ENCODE data around the gene EDIL3. TPM values are rescaled to one million over a fixed set of nuclear protein-coding genes. Genes with fewer than 3 reads are reported as not detected.

EDIL3 gene
- total RNA-seq, 1 experiment from 2014 or later: 0.32 TPM

- no peaks in the 10 kb centered on the region for H3K36me3 ChIP-seq (ENCODE audit: control insufficient read depth in 1 of 2, insufficient read depth in 2 of 2, low read length in 2 of 2)
- POLR2A ChIA-PET: no interaction called here
Observed at GRCh38 chr5:83947763-83948162, 436.9 kb downstream of the EDIL3 start.

More at GRCh38 chr5:83947763-83948162, 436.9 kb downstream of the EDIL3 start:
- Histone ChIP-seq H3K9ac (ENCODE audit: low read length) (no peak overlapping the region), H2AFZ (ENCODE audit: low read depth, low read length, poor library complexity, severe bottlenecking) (no peak overlapping the region), H4K20me1 (ENCODE audit: insufficient read depth) (no peaks in the 10 kb centered on the region), H3K79me2 (ENCODE audit: insufficient read depth, low read length) (no peaks in the 10 kb centered on the region), H3K27ac (ENCODE audit: low read depth, low read length) (no peak overlapping the region), H3K4me1 (ENCODE audit: control insufficient read depth in 1 of 2, insufficient read depth in 2 of 2, low read length in 2 of 2) (no peaks in the 10 kb centered on the region), H3K4me2 (ENCODE audit: low read length) (no peak overlapping the region), H3K4me3 (replicated peaks in 1 of 2; ENCODE audit: low read depth in 1 of 2, low read length in 2 of 2) (no peak overlapping the region), H3K9me2 (ENCODE audit: insufficient read depth) (no peaks in the 10 kb centered on the region), H3K27me3 (ENCODE audit: insufficient read depth, low read length) (no peaks in the 10 kb centered on the region), H3K9me3 (ENCODE audit: control insufficient read depth in 1 of 2, insufficient read depth in 1 of 2, low read depth in 1 of 2, low read length in 2 of 2) (no peaks in the 10 kb centered on the region)
- ChIA-PET RAD21 (ENCODE audit: low non-redundant PET in 1 of 2, low total read pairs in 2 of 2, uncharacterized antibody in 2 of 2, unreplicated experiment in 2 of 2) (no interaction called here), CTCF (no interaction called here)
- intact Hi-C loops (cut with micrococcal nuclease): no loop called here
- no TSS peak for BruUV-seq (replicated peaks)
- ATAC-seq (no peak), DNase-seq (ENCODE audit: low read depth, low spot score) (no peak)
- TF ChIP-seq SIN3A (IDR thresholded peaks at IDR 0.05; ENCODE audit: low read depth) (no peak), CTCF (IDR thresholded peaks at IDR 0.05 in 2 of 3, conservative IDR thresholded peaks at IDR 0.05 in 1 of 3; ENCODE audit: borderline replicate concordance in 1 of 3, insufficient read depth in 1 of 3, low read depth in 2 of 3, low read length in 2 of 3) (no peak), TCF7L2 (IDR thresholded peaks at IDR 0.05; ENCODE audit: borderline replicate concordance, extremely low read depth, insufficient read depth, insufficient read length) (no peak), REST (IDR thresholded peaks at IDR 0.05; ENCODE audit: low read depth) (no peak), YY1 (IDR thresholded peaks at IDR 0.05; ENCODE audit: extremely low read depth, insufficient replicate concordance, low read depth, low read length) (no peak), ZFX (IDR thresholded peaks at IDR 0.05) (no peak)

All from HCT116 (cell line).